Mesenchymal stem cell (in vitro differentiated cells and primary cell): ENCODE measurements around the gene CD27.

Experiments
- DNase-seq: peaks from one replicate; pipeline ENCODE4 v3.0.0-alpha.2; 2013
- H2AFZ ChIP-seq: one replicate; pipeline ENCODE4 v1.6.1; 2013; ENCODE audit warnings: low read depth, mild to moderate bottlenecking, control low read depth, inconsistent platforms, low read length, moderate library complexity
- H2AK5ac ChIP-seq: 2 replicates; pipeline ENCODE4 v1.6.1; 2013; ENCODE audit warnings: low read length, moderate library complexity, mild to moderate bottlenecking, inconsistent platforms; ENCODE audit not compliant: severe bottlenecking
- H2BK120ac ChIP-seq: one replicate; pipeline ENCODE4 v1.6.1; 2013; ENCODE audit warnings: low read depth, mild to moderate bottlenecking, inconsistent platforms, low read length, moderate library complexity
- H2BK12ac ChIP-seq, 2 experiments: one replicate each; pipeline ENCODE4 v1.6.1; 2013; ENCODE audit warnings: inconsistent platforms in 2 of 2, low read length in 2 of 2, mild to moderate bottlenecking in 2 of 2, moderate library complexity in 2 of 2, control low read depth in 1 of 2
- H2BK15ac ChIP-seq: one replicate; pipeline ENCODE4 v1.6.1; 2013; ENCODE audit warnings: mild to moderate bottlenecking, low read depth, inconsistent platforms; ENCODE audit not compliant: poor library complexity, severe bottlenecking
- H2BK5ac ChIP-seq: 2 replicates; pipeline ENCODE4 v1.6.1; 2013; ENCODE audit warnings: low read depth, mild to moderate bottlenecking, low read length, control low read depth, inconsistent platforms; ENCODE audit not compliant: poor library complexity, severe bottlenecking
- H3K14ac ChIP-seq, 2 experiments: one replicate each; pipeline ENCODE4 v1.6.1; 2013; ENCODE audit warnings: inconsistent platforms in 2 of 2, low read length in 2 of 2, control low read depth in 1 of 2, mild to moderate bottlenecking in 1 of 2, moderate library complexity in 1 of 2
- H3K18ac ChIP-seq, 2 experiments: one replicate each; pipeline ENCODE4 v1.6.1; 2013; ENCODE audit warnings: inconsistent platforms in 2 of 2, low read length in 2 of 2, control low read depth in 1 of 2, low read depth in 1 of 2, mild to moderate bottlenecking in 1 of 2
- H3K23ac ChIP-seq, 2 experiments: one replicate each; pipeline ENCODE4 v1.6.1; 2013; ENCODE audit warnings: inconsistent platforms in 2 of 2, low read length in 2 of 2, mild to moderate bottlenecking in 2 of 2, moderate library complexity in 2 of 2, control low read depth in 1 of 2
- H3K27ac ChIP-seq: 2 replicates; pipeline ENCODE4 v1.5.1; 2013; ENCODE audit warnings: mild to moderate bottlenecking, moderate library complexity, low read length, control low read depth, inconsistent platforms; ENCODE audit not compliant: poor library complexity, severe bottlenecking
- H3K27me3 ChIP-seq, 2 experiments: 2 replicates each; pipeline versions ENCODE4 v1.6.1 to v1.7.0; 2013; ENCODE audit warnings: low read length in 2 of 2, mild to moderate bottlenecking in 2 of 2, moderate library complexity in 2 of 2, control low read depth in 1 of 2, inconsistent platforms in 1 of 2; ENCODE audit not compliant: control insufficient read depth in 1 of 2, insufficient read depth in 1 of 2
- H3K36me3 ChIP-seq, 2 experiments: 2 replicates each; pipeline versions ENCODE4 v1.6.1 to v1.7.0; 2013; ENCODE audit warnings: low read length in 2 of 2, control low read depth in 1 of 2, inconsistent platforms in 1 of 2, low read depth in 1 of 2, mild to moderate bottlenecking in 1 of 2; ENCODE audit not compliant: insufficient read depth in 2 of 2, control insufficient read depth in 1 of 2
- H3K4ac ChIP-seq, 2 experiments: one replicate each; pipeline ENCODE4 v1.6.1; 2013; ENCODE audit warnings: inconsistent platforms in 2 of 2, low read length in 2 of 2, mild to moderate bottlenecking in 2 of 2, moderate library complexity in 2 of 2, control low read depth in 1 of 2, low read depth in 1 of 2
- H3K4me1 ChIP-seq: 2 replicates; pipeline ENCODE4 v1.6.1; 2013; ENCODE audit warnings: low read depth, low read length, control low read depth; ENCODE audit not compliant: control insufficient read depth, insufficient read depth
- H3K4me2 ChIP-seq: 2 replicates; pipeline ENCODE4 v1.6.1; 2013; ENCODE audit warnings: low read length, mild to moderate bottlenecking, inconsistent platforms; ENCODE audit not compliant: poor library complexity, severe bottlenecking
- H3K4me3 ChIP-seq, 2 experiments: 2 replicates each; pipeline versions ENCODE4 v1.5.1 to v1.7.0; 2013; ENCODE audit warnings: low read length in 2 of 2, mild to moderate bottlenecking in 2 of 2, control low read depth in 1 of 2, low read depth in 1 of 2; ENCODE audit not compliant: insufficient read depth in 1 of 2
- H3K79me1 ChIP-seq: replicated peaks from 2 replicates; pipeline ENCODE4 v1.6.1; 2013; ENCODE audit warnings: mild to moderate bottlenecking, control low read depth, low read length, inconsistent platforms; ENCODE audit not compliant: poor library complexity, severe bottlenecking
- H3K9ac ChIP-seq: 2 replicates; pipeline ENCODE4 v1.7.0; 2013; ENCODE audit warnings: mild to moderate bottlenecking, low read length, moderate library complexity
- H3K9me3 ChIP-seq: 2 replicates; pipeline ENCODE4 v1.7.0; 2013; ENCODE audit warnings: mild to moderate bottlenecking, low read length; ENCODE audit not compliant: control insufficient read depth
- H4K8ac ChIP-seq: one replicate; pipeline ENCODE4 v1.6.1; 2013; ENCODE audit warnings: inconsistent platforms, mild to moderate bottlenecking, low read length, moderate library complexity
- H4K91ac ChIP-seq: one replicate; pipeline ENCODE4 v1.6.1; 2013; ENCODE audit warnings: mild to moderate bottlenecking, low read length, inconsistent platforms
- WGBS: methylation state at CpG from one replicate; pipeline ENCODE4 v1.1.7; 2013; ENCODE audit warnings: mixed read lengths; 5-methylcytosine and 5-hydroxymethylcytosine counted together

CD27 gene

DNA sequence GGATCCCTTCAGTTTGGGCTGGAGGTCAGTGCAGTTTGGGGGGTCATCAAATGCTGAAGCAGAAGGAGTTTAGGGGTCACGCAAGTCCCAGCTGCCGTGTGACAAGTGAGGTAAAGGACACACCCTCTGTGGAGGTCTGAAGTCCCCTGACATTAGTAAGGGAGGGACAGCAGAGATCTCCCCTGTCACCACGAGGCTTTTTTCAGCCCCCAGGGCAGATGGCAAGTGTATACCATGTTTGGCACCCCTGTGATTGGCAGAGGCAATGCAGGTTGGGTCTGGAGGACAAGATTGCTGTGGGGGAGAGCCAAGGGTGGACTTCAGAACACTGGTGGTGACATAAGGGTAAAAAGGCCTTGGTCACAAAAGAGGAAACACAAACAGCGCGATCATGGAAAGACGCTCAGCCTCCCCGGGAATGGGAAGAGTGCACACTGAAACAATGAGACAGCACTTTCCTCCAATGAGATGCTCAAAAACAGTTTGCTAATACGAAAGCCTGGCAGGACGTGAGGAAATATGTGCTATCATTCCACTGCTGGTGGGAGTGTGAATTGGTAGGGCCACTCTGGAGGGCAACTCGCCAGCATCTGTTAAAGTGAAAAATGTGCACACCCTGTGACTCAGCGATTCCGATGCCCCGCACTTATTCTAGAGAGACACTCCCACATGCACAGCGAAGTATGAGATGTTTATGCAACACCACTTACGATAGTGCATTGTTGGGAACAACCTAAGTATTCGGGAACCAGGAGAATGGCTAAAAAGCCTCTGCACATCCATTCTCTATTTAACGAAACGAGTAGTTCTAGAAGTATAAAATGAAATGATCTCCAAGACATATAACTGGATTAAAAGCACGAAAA, 14.4 kb upstream of the CD27 start:
- Histone ChIP-seq H2BK12ac (peak overlapping the region; percentile 84 to 90), H3K27me3 (no peaks in the 10 kb centered on the region)
- 32% methylated on average over 13 of the region's 19 CpGs for WGBS

DNA sequence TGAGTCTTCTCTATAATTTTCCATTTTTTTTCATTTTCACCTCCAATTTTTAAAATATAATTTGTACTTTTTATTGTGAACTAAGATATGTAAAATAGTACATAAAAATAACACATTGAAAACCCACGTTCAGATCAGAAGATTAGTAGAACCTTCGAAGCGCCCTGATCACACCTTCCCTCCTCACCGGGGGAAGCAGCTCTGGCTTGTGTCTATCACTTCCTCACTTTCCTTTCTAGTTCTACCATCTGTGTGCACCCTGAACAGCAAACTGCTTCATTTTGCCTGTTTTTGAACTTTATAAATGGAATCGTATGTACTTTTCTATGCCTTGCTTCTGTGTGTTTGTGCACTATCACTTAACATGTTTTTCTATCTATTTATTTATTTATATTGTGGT, 11.8 kb upstream of the CD27 start:
- Histone ChIP-seq H3K4me1 (peaks cover 7% of the 10 kb centered on the region), H3K9me3 (no peaks in the 10 kb centered on the region), H3K4ac (no peak overlapping the region), H2BK120ac (no peak overlapping the region), H2BK15ac (no peak overlapping the region), H3K23ac (no peak overlapping the region), H2AK5ac (no peak overlapping the region), H3K4me3 (no peak overlapping the region), H3K79me1 (no peaks in the 10 kb centered on the region), H3K14ac (no peak overlapping the region), H4K8ac (no peak overlapping the region), H3K9ac (no peak overlapping the region), H3K4me2 (no peak overlapping the region), H2AFZ (no peak overlapping the region), H3K27me3 (no peaks in the 10 kb centered on the region), H3K18ac (no peak overlapping the region), H4K91ac (no peak overlapping the region), H3K36me3 (no peaks in the 10 kb centered on the region), H2BK12ac (no peak overlapping the region), H3K27ac (no peak overlapping the region), H2BK5ac (no peak overlapping the region)
- DNase-seq = no peak
- 89% methylated on average over 4 of the region's 5 CpGs for WGBS

More for the DNA sequence above, 14.4 kb upstream of the CD27 start:
- H3K9ac ChIP-seq = peak overlapping the region; percentile 94
- H3K27ac ChIP-seq = no peak overlapping the region
- H2AFZ ChIP-seq = peak overlapping the region; percentile 54
- H3K4me1 ChIP-seq = peaks cover 9% of the 10 kb centered on the region
- H4K91ac ChIP-seq = peak overlapping the region; percentile 96
- peak overlapping the region in 1 of 2 experiments; percentile 73 for H3K4me3 ChIP-seq
- H3K79me1 ChIP-seq = no peaks in the 10 kb centered on the region
- DNase-seq = peak; percentile 97
- no peak overlapping the region for H3K23ac ChIP-seq
- H3K14ac ChIP-seq = no peak overlapping the region
- H3K4me2 ChIP-seq = no peak overlapping the region
- peak overlapping the region; percentile 78 for H2BK120ac ChIP-seq
- H2AK5ac ChIP-seq = peak overlapping the region; percentile 1
- peak overlapping the region; percentile 12 to 90 for H3K4ac ChIP-seq
- peak overlapping the region; percentile 90 for H4K8ac ChIP-seq
- no peaks in the 10 kb centered on the region for H3K36me3 ChIP-seq
- no peak overlapping the region for H2BK15ac ChIP-seq
- peak overlapping the region; percentile 29 to 85 for H3K18ac ChIP-seq
- H2BK5ac ChIP-seq = no peak overlapping the region
- no peaks in the 10 kb centered on the region for H3K9me3 ChIP-seq

DNA sequence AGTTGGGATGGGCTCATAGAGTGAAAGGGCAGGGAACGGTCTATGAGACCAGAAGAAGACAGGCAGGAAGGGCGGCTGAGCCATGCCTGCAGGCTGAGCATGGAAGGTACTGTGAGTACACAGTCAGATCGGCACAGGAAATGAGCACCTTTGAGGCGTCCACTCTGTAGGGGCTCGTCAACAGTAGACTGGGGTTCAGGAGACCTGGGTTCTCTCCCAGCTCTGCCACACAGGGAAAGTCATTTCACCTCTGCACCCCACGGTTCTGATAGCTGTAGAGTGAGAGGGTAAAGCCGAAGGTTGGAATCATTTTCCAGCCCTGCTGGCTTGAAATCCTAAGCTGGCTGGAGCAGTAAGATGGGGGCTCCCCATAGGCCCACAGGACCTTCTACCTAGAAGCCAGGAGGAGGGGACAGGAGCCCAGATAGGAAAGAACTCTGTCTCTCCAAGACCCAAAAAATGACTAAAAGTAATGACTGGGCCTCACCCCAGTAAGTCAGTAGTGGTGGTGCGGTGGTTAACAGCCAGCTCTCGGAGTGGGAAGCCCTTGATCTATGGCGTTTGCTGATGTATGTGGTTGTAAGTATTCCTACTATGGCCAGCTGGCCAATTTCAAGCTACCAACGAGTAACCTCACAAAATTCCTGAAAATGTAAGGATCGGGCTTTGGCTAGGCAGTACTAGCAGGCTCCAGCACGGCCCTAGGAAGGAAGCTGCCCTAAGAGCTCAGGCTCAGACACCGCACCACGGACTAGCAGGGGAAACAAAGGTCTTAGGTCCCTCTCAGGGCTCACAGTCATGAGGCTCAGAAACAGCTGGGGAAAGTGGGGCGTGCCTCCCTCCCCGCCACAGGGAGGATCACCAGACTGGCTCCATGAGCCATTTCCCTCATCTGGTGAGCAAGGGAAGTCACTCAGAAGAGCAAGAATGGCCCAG, 10.3 kb upstream of the CD27 start:
- Histone ChIP-seq H2BK5ac (no peak overlapping the region), H4K91ac (peak overlapping the region; percentile 63), H2BK120ac (no peak overlapping the region), H3K27me3 (no peaks in the 10 kb centered on the region), H4K8ac (no peak overlapping the region), H3K4me1 (peaks cover 7% of the 10 kb centered on the region), H3K9ac (no peak overlapping the region), H2BK15ac (no peak overlapping the region), H3K4me3 (no peak overlapping the region), H3K23ac (no peak overlapping the region), H2AK5ac (no peak overlapping the region), H3K79me1 (no peaks in the 10 kb centered on the region), H3K36me3 (peaks cover 0 to 3% of the 10 kb centered on the region in 2 experiments), H3K14ac (peak overlapping the region in 1 of 2 experiments; percentile 49), H3K18ac (no peak overlapping the region), H3K9me3 (no peaks in the 10 kb centered on the region), H3K4ac (peak overlapping the region in 1 of 2 experiments; percentile 42), H3K4me2 (no peak overlapping the region), H2BK12ac (peak overlapping the region in 1 of 2 experiments; percentile 42), H2AFZ (peak overlapping the region; percentile 65), H3K27ac (no peak overlapping the region)
- DNase-seq = no peak
- 84% methylated on average over 16 of the region's 17 CpGs for WGBS
